ENCODE measurements around the gene PNLIPRP3. TPM values are rescaled to one million over a fixed set of nuclear protein-coding genes. Genes with fewer than 3 reads are reported as not detected.

PNLIPRP3 gene
- total and polyA plus RNA-seq, 9 of the 15 experiments (the other 6 are each of a cell fraction or from before 2014, with no cell fraction given): not detected

DNA sequence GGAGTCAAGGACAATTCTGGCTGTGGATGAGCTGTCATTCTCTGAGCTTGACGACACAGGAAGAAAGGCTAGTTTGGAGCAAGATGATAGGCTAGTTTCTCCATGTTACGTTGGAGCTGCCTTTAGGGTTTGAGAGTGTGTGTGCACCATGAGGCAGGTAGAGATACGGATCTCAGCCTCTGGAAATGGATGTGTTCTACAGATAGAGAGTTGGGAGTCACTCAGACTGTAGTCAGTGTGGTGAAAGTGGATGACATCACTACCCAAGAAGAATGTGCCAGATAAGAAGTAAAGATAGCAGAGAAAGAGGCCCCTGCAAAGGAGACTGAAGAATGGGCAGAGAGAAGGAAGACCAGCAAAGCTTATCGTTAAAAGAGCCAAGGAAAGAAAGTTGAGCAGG lies 42.4 kb downstream of the PNLIPRP3 start:
- Histone ChIP-seq H3K9me3 (replicated peaks; ENCODE audit: control insufficient read depth, insufficient read depth, low read depth, low read length) (no peaks in the 10 kb centered on the region), H3K9me1 (ENCODE audit: control insufficient read depth, insufficient read depth, low read length) (no peaks in the 10 kb centered on the region), H3K79me2 (ENCODE audit: control insufficient read depth, insufficient read depth, low read length) (no peaks in the 10 kb centered on the region), H3K4me2 (ENCODE audit: insufficient read depth, low read length) (no peak overlapping the region), H3K4me3 (no peak overlapping the region), H3K9ac (ENCODE audit: insufficient read depth in 1 of 2, low read depth in 2 of 2, low read length in 2 of 2) (no peak overlapping the region), H4K20me1 (replicated peaks; ENCODE audit: control insufficient read depth, insufficient read depth, low read length) (no peaks in the 10 kb centered on the region), H3K27me3 (ENCODE audit: control insufficient read depth in 2 of 2, insufficient read depth in 2 of 2, low read length in 2 of 2) (no peaks in the 10 kb centered on the region), H2AFZ (ENCODE audit: low read depth, low read length) (no peak overlapping the region), H3K36me3 (ENCODE audit: control insufficient read depth, insufficient read depth, low read length) (no peaks in the 10 kb centered on the region), H3K27ac (ENCODE audit: extremely low read depth, low read depth, low read length) (no peak overlapping the region), H3K4me1 (replicated peaks in 1 of 2; ENCODE audit: control insufficient read depth in 2 of 2, insufficient read depth in 2 of 2, low read length in 2 of 2) (no peaks in the 10 kb centered on the region)
- POLR2A ChIA-PET: no interaction called here
- intact Hi-C loops (cut with micrococcal nuclease): no loop called here
- in situ Hi-C loops (cut with MboI): loop anchor here (25.0 kb wide), 1 partner anchor 692 kb away; no protein-coding TSS in a partner anchor
- CTCF ChIA-PET (ENCODE audit: low intra/inter-chr PET ratio): no interaction called here
- no TSS peak for BruUV-seq (replicated peaks)
- no peak for FAIRE-seq
- 0% methylated on average over 4 of the region's 4 CpGs for WGBS (ENCODE audit: insufficient coverage, low coverage, missing lambda C conversion rate)
- DNase-seq (ENCODE audit: extremely low read depth in 1 of 4, low spot score in 3 of 4): peak in 1 of 4 experiments; percentile 3
- ATAC-seq: no peak; the same call in 2 of the 3 replicates
- TF ChIP-seq JUND (IDR thresholded peaks at IDR 0.05; ENCODE audit: borderline replicate concordance, low read depth, low read length) (peak; percentile 72), JUND (tag; IDR thresholded peaks at IDR 0.05; ENCODE audit: borderline replicate concordance, low read depth, low read length) (peak; percentile 70; the same call in 1 of the 3 replicates), TEAD4 (IDR thresholded peaks at IDR 0.05; ENCODE audit: low read length) (peak; percentile 8; the same call in 1 of the 2 replicates), TEAD4 (CRISPR knock-in tag; IDR thresholded peaks at IDR 0.05; ENCODE audit: borderline replicate concordance) (no peak), ZNF785 (CRISPR knock-in tag; IDR thresholded peaks at IDR 0.05) (no peak), CREM (IDR thresholded peaks at IDR 0.05; ENCODE audit: low read depth) (peak; percentile 36; the same call in 1 of the 2 replicates), JUN (IDR thresholded peaks at IDR 0.05; ENCODE audit: borderline replicate concordance, low read depth, low read length) (0 out of 2 replicates have a peak, but pooled peaks have one; percentile 24), JUN (CRISPR knock-in tag; IDR thresholded peaks at IDR 0.05; ENCODE audit: borderline replicate concordance) (no peak), ATF7 (IDR thresholded peaks at IDR 0.05) (peak; percentile 86; the same call in 1 of the 2 replicates), ZNF436 (CRISPR knock-in tag; IDR thresholded peaks at IDR 0.05) (no peak), CHD2 (IDR thresholded peaks at IDR 0.05; ENCODE audit: low read depth, low read length) (no peak)
- TF ChIP-seq, protein P1, sequence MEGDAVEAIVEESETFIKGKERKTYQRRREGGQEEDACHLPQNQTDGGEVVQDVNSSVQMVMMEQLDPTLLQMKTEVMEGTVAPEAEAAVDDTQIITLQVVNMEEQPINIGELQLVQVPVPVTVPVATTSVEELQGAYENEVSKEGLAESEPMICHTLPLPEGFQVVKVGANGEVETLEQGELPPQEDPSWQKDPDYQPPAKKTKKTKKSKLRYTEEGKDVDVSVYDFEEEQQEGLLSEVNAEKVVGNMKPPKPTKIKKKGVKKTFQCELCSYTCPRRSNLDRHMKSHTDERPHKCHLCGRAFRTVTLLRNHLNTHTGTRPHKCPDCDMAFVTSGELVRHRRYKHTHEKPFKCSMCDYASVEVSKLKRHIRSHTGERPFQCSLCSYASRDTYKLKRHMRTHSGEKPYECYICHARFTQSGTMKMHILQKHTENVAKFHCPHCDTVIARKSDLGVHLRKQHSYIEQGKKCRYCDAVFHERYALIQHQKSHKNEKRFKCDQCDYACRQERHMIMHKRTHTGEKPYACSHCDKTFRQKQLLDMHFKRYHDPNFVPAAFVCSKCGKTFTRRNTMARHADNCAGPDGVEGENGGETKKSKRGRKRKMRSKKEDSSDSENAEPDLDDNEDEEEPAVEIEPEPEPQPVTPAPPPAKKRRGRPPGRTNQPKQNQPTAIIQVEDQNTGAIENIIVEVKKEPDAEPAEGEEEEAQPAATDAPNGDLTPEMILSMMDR (IDR thresholded peaks at IDR 0.05 in 2 of 3, conservative IDR thresholded peaks at IDR 0.05 in 1 of 3; ENCODE audit: insufficient read depth in 2 of 3, low read depth in 1 of 3, low read length in 3 of 3): no peak
- TF ChIP-seq, protein P2, sequence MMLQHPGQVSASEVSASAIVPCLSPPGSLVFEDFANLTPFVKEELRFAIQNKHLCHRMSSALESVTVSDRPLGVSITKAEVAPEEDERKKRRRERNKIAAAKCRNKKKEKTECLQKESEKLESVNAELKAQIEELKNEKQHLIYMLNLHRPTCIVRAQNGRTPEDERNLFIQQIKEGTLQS (IDR thresholded peaks at IDR 0.05): peak; percentile 76
- TF ChIP-seq, protein P2 (CRISPR knock-in tag; conservative IDR thresholded peaks at IDR 0.05): no peak
- TF ChIP-seq, protein P3, sequence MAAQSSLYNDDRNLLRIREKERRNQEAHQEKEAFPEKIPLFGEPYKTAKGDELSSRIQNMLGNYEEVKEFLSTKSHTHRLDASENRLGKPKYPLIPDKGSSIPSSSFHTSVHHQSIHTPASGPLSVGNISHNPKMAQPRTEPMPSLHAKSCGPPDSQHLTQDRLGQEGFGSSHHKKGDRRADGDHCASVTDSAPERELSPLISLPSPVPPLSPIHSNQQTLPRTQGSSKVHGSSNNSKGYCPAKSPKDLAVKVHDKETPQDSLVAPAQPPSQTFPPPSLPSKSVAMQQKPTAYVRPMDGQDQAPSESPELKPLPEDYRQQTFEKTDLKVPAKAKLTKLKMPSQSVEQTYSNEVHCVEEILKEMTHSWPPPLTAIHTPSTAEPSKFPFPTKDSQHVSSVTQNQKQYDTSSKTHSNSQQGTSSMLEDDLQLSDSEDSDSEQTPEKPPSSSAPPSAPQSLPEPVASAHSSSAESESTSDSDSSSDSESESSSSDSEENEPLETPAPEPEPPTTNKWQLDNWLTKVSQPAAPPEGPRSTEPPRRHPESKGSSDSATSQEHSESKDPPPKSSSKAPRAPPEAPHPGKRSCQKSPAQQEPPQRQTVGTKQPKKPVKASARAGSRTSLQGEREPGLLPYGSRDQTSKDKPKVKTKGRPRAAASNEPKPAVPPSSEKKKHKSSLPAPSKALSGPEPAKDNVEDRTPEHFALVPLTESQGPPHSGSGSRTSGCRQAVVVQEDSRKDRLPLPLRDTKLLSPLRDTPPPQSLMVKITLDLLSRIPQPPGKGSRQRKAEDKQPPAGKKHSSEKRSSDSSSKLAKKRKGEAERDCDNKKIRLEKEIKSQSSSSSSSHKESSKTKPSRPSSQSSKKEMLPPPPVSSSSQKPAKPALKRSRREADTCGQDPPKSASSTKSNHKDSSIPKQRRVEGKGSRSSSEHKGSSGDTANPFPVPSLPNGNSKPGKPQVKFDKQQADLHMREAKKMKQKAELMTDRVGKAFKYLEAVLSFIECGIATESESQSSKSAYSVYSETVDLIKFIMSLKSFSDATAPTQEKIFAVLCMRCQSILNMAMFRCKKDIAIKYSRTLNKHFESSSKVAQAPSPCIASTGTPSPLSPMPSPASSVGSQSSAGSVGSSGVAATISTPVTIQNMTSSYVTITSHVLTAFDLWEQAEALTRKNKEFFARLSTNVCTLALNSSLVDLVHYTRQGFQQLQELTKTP (IDR thresholded peaks at IDR 0.05; ENCODE audit: low read depth in 1 of 2, partially characterized antibody in 2 of 2): no peak

All from K562 (cell line).